ENCODE data around the gene DDA1. TPM values are rescaled to one million over a fixed set of nuclear protein-coding genes. Genes with fewer than 3 reads are reported as not detected.

DDA1 gene
- total and polyA plus RNA-seq, 9 of the 15 experiments (the other 6 are each of a cell fraction or from before 2014, with no cell fraction given), result 1.4 to 83.8 (median 33.8) TPM

- TF ChIP-seq KDM5B (IDR thresholded peaks at IDR 0.05; ENCODE audit: insufficient replicate concordance, low read depth, low read length) (peak; percentile 70), TRIM28 (IDR thresholded peaks at IDR 0.05) (no peak), ZNF668 (CRISPR knock-in tag; IDR thresholded peaks at IDR 0.05) (no peak), ZNF395 (CRISPR knock-in tag; IDR thresholded peaks at IDR 0.05) (peak; percentile 42; the same call in 1 of the 2 replicates), FOXA3 (CRISPR knock-in tag; conservative IDR thresholded peaks at IDR 0.05 in 1 of 2, IDR thresholded peaks at IDR 0.05 in 1 of 2) (peak in 1 of 2 experiments; percentile 72; a peak in 1 of 4 replicates), RFX1 (IDR thresholded peaks at IDR 0.05) (no peak), DACH1 (IDR thresholded peaks at IDR 0.05; ENCODE audit: partially characterized antibody) (no peak), HCFC1 (IDR thresholded peaks at IDR 0.05; ENCODE audit: low read depth, low read length) (peak; percentile 49; the same call in 1 of the 2 replicates), ZNF75A (CRISPR knock-in tag; IDR thresholded peaks at IDR 0.05) (no peak), TCF7L2 (IDR thresholded peaks at IDR 0.05; ENCODE audit: low read depth, low read length) (no peak), ZSCAN29 (IDR thresholded peaks at IDR 0.05) (peak; percentile 99), REST (IDR thresholded peaks at IDR 0.05; ENCODE audit: borderline replicate concordance) (peak; percentile 49), REST (CRISPR knock-in tag; IDR thresholded peaks at IDR 0.05; ENCODE audit: low read depth) (no peak)
These were observed 6.0 kb upstream of the DDA1 start, which contains the start of gene ABHD8 (continued) for GRCh38 chr19:17303167-17303939.

Data from K562 (cell line).